Effector CD4-positive, alpha-beta T cell (primary cell): ENCODE results near the gene FAM89B.

Experiments used
- DNase-seq: peaks from one replicate; pipeline ENCODE4 v3.0.0-alpha.2; 2020

The FAM89B gene

GRCh38 chr11:65591939-65592857 is 19.9 kb downstream of the FAM89B start:
- no peak for DNase-seq

GRCh38 chr11:65592858-65593517 is 20.6 kb downstream of the FAM89B start:
- DNase-seq: no peak

GRCh38 chr11:65593518-65594414 is 21.4 kb downstream of the FAM89B start:
- DNase-seq: no peak

GRCh38 chr11:65595131-65595530 is 22.8 kb downstream of the FAM89B start:
- no peak for DNase-seq

GRCh38 chr11:65595543-65596281 is 23.4 kb downstream of the FAM89B start, which contains the start of gene KCNK7:
Gene KCNK7 (minus strand): TSS chr11:65595800. CDS start chr11:65595772, 28 bp downstream.
- DNase-seq: no peak

- DNase-seq: no peak
These were observed 24.2 kb downstream of the FAM89B start for GRCh38 chr11:65596520-65596919.

- no peak for DNase-seq
These were observed 25.9 kb downstream of the FAM89B start for GRCh38 chr11:65598258-65598699.

GRCh38 chr11:65599216-65599954 is 27.0 kb downstream of the FAM89B start:
- DNase-seq: no peak

GRCh38 chr11:65599955-65600246 is 27.6 kb downstream of the FAM89B start:
- DNase-seq: no peak

- DNase-seq: no peak
These were observed 31.9 kb downstream of the FAM89B start for GRCh38 chr11:65604258-65604657.

GRCh38 chr11:65606876-65607613 is 34.7 kb downstream of the FAM89B start:
- DNase-seq: no peak

GRCh38 chr11:65607614-65608426 is 35.5 kb downstream of the FAM89B start:
- no peak for DNase-seq

GRCh38 chr11:65609229-65609628 is 36.9 kb downstream of the FAM89B start:
- no peak for DNase-seq

GRCh38 chr11:65609665-65610064 is 37.3 kb downstream of the FAM89B start:
- DNase-seq: no peak

- no peak for DNase-seq
These were observed 38.1 kb downstream of the FAM89B start for GRCh38 chr11:65610404-65610803.

GRCh38 chr11:65611028-65611757 is 38.9 kb downstream of the FAM89B start:
- DNase-seq: no peak

GRCh38 chr11:65611758-65612603 is 39.6 kb downstream of the FAM89B start:
- no peak for DNase-seq

- DNase-seq: no peak
These were observed 40.4 kb downstream of the FAM89B start for GRCh38 chr11:65612691-65613090.
